Panc1 (cell line): ENCODE data around the gene HSFX3.

Experiments
- TF ChIP-seq, protein P1 (sequence below), 2 experiments: IDR thresholded peaks; 2 replicates each; pipeline ENCODE4 v1.6.1; 2011 to 2012; ENCODE audit warnings: low read depth in 2 of 2, control low read depth in 1 of 2, low read length in 1 of 2, mild to moderate bottlenecking in 1 of 2, moderate library complexity in 1 of 2; ENCODE audit not compliant: insufficient read depth in 1 of 2
- TF ChIP-seq, protein P2 (sequence below): fragments of 450-650 bp; IDR thresholded peaks from 2 replicates; pipeline ENCODE4 v1.5.1; 2017; ENCODE audit warnings: mild to moderate bottlenecking

DNA sequence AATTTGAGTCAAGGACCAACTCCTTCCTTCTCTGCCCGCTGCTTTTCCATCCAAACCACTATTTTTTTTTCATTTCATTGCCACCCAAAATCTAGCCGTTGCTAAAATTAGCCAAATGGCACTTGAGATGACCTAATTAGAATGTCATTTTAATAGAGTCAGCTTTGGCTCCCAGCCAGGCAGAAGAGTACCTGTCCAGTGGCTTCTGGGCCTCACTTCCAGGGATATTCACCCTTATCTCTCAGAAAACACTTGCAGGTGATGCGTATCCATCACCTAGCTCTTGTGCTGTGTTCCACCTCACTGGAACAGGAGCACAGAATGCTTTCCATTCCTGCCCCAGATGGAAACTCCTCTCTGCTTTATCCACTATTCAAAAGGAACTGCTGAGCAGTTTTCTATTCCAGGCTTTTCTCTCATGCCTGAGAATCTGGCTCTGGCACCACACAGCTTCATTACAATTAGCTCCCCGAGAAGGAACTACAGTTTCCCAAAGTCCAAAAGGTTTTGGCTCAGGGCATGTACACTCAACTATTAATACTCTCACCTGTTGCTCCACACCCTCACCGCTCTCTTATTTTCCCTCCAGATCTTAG is 19.1 kb upstream of the HSFX3 start:
- TF ChIP-seq, protein P1, sequence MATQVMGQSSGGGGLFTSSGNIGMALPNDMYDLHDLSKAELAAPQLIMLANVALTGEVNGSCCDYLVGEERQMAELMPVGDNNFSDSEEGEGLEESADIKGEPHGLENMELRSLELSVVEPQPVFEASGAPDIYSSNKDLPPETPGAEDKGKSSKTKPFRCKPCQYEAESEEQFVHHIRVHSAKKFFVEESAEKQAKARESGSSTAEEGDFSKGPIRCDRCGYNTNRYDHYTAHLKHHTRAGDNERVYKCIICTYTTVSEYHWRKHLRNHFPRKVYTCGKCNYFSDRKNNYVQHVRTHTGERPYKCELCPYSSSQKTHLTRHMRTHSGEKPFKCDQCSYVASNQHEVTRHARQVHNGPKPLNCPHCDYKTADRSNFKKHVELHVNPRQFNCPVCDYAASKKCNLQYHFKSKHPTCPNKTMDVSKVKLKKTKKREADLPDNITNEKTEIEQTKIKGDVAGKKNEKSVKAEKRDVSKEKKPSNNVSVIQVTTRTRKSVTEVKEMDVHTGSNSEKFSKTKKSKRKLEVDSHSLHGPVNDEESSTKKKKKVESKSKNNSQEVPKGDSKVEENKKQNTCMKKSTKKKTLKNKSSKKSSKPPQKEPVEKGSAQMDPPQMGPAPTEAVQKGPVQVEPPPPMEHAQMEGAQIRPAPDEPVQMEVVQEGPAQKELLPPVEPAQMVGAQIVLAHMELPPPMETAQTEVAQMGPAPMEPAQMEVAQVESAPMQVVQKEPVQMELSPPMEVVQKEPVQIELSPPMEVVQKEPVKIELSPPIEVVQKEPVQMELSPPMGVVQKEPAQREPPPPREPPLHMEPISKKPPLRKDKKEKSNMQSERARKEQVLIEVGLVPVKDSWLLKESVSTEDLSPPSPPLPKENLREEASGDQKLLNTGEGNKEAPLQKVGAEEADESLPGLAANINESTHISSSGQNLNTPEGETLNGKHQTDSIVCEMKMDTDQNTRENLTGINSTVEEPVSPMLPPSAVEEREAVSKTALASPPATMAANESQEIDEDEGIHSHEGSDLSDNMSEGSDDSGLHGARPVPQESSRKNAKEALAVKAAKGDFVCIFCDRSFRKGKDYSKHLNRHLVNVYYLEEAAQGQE (IDR thresholded peaks at IDR 0.05; ENCODE audit: insufficient read depth in 1 of 2, low read depth in 2 of 2, low read length in 1 of 2), result no peak
- TF ChIP-seq, protein P2, sequence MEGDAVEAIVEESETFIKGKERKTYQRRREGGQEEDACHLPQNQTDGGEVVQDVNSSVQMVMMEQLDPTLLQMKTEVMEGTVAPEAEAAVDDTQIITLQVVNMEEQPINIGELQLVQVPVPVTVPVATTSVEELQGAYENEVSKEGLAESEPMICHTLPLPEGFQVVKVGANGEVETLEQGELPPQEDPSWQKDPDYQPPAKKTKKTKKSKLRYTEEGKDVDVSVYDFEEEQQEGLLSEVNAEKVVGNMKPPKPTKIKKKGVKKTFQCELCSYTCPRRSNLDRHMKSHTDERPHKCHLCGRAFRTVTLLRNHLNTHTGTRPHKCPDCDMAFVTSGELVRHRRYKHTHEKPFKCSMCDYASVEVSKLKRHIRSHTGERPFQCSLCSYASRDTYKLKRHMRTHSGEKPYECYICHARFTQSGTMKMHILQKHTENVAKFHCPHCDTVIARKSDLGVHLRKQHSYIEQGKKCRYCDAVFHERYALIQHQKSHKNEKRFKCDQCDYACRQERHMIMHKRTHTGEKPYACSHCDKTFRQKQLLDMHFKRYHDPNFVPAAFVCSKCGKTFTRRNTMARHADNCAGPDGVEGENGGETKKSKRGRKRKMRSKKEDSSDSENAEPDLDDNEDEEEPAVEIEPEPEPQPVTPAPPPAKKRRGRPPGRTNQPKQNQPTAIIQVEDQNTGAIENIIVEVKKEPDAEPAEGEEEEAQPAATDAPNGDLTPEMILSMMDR, result no peak
